HG03025 (cell line): Measurements from ENCODE around the gene AKR1D1.

Experiments used
- ATAC-seq: cut with Tn5 transposase; IDR thresholded peaks from one replicate; pipeline ENCODE4 v1.9.1; 2021; ENCODE audit warnings: mild to moderate bottlenecking, moderate library complexity; ENCODE audit not compliant: unreplicated experiment, low FRiP score

Gene AKR1D1

DNA sequence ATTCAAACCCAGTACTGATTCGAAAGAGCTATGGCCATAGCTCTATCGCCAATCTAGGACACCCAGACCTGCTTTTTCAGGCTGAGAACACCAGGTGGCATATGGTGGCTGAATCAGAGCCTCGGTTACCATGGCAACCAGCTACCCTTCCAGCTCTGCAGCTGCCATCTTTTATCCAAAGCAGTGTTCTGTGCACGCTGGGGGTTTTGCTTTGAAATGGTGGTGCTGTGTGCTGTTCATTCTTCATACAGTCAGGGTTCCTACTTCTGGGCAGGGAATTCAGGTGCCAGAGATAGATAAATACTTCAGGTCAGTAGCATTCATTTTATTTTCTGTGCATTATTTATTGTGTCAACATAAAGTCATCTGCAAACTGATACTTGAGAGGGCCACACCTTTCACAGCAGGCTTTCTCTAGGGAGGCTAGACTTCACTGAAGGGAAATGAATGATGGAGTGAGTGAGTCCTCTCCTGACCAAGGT, 85.4 kb downstream of the AKR1D1 start:
- peak; percentile 99 for ATAC-seq

DNA sequence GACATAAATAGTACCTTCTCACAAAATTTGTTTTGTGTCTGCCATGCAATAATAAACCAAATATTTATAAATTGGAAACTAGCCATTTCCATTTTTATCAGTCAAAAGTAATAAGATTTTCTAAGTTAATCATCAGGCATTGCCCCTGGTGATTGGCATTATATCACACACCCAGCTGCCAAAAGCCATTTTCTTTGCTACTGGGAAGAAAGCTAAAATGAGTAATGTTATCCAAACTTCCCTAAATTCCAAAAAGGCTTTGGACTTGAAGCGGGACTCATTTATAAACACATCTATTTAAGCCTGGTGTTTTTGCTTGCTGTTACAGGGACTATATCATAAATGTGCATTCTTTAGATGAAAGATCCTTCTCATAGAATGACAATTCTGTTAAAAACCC, 86.0 kb downstream of the AKR1D1 start:
- ATAC-seq, result no peak

DNA sequence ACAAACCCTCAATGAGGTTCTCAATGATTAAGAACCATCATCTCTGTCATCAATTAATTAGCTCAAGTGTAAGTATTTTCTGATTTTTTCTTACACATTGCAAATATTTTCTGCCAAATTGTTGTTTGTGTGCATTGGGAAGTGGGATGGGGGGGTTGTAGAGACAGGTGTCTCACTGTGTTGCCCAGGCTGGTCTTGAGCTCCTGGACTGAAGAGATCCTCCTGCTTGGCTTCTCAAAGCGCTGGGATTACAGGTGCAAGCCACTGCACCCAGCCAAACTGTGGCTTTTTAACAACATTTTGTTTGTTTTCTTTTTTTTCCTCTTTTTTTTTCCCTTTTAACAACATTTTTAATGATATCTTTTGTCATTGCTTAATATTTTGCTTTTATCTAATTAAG, 87.5 kb downstream of the AKR1D1 start:
- no peak for ATAC-seq

DNA sequence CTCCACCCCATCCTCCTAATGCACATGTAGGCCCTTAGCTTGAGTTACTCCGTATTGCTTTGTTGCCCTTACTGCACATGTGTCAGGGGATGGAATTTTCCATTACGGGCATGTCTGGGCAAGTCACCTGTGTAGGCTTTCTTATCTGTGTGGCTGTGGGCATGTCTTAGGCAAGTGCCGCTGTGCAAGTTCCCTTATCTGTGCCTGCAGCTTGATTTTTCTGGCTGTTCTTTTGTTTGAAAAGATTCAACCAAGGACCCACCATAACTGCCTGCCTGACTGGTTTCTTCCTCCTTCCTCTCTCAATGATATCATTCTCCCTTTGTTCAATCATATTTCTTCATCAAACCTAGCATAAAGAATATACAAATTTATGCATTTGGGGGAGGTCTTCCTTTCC, 88.5 kb downstream of the AKR1D1 start:
- ATAC-seq, result no peak

DNA sequence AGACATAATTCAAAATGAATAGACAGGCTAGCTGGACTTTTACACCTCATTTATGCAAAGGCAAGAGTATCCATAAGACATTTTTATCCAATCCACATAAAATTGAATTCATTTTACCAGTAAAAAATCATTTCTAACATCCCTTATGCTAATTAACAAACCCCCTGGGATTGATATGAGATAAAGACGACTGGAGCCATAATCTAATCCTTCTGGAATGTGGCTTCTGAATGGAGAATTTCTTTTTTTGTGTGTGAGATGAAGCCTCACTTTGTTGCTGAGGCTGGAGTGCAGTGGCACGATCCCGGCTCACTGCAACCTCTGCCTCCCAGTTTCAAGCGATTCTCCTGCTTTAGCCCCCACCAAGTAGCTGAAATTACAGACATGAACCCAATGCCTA, 90.4 kb downstream of the AKR1D1 start:
- ATAC-seq, result no peak

DNA sequence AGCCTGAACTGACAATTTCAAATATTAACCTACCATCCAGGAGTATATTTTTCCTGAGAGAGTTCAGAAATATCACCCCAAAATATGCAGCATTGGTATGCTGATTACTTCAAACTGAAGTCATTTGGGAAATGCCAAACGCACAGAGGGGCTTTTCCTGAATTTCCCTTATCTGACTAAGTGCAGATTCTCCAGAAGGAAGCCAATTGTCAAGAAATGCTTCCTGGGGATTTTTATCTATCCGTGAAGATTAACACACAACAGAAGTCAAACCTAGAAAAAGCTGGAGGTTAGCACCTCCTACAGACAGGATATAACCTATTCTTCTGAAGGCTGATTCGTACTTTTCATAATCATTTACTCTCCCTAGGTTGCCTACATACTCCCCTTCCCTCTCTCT, 91.0 kb downstream of the AKR1D1 start:
- no peak for ATAC-seq

DNA sequence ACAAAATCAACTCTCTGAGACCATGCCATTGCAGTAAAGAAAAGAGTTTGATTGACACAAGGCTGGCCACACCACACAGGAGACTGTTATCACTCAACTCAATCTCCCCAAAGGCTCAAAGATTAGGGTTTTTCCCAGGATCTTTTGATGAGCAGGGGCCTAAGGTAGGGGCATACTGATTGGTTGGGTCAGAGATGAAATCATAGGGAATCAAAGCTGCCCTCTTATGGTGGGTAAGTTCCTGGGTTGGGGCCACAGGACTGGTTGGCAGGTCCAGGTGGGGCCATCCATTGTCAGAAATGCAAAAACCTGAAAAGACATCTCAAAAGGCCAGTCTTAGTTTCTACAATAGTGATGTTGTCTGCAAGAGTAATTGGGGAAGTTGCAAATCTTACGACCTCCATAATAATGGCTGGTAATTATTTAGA, 91.6 kb downstream of the AKR1D1 start:
- no peak for ATAC-seq
